CD4-positive, alpha-beta T cell treated with Interleukin-4 for 1 hour (primary cell): ENCODE data around the gene XXYLT1.
"Not testable (repeated sequence)": the region's sequence is repeated elsewhere in the genome, so short reads cannot be mapped to it uniquely, and the experiment has no call there.

Experiments
- DNase-seq, 2 donors: peaks; one replicate each; pipeline ENCODE4 v3.0.0-alpha.2; 2020 to 2022

XXYLT1 gene

DNA sequence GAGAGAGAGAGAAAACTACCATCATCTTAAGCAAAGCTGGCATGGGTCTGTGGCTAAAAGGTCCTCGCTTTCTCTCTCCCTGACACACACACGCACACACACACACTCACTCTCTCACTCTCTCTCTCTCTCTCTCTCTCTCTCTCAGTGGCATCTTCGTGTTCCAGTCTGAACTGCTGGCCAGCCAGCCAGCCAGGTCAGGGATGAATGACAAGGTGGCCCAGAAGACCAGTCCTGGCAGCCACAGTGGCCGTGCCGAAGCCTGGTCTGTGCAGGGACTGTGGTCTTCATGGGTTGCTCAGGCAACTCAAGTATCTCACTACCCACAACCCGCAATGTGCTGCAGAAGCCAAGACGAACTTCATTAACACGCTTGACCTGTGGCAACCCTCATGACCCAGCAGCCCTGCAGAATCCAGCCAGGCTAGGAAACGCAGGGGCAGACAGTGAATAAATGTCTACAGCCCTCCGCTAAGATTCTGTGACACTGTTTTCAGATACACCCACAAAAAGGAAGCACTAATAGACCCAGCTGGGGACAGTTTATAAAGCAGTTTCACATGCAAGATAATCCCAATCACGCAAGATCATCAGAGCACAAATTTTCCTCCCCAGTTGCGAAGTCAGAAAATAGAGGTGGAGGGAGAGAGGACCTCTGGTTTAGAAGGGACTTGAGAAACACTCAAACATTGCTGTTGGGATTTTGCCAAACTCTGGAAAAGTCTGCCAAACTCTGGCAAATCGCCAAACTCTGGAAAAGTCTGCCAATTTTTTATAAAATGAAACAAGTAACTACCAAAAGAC is 66.4 kb downstream of the XXYLT1 start:
- no peak for DNase-seq

- DNase-seq, result no peak
Measured at GRCh38 chr3:195203606-195204005, 67.4 kb downstream of the XXYLT1 start.

- no peak for DNase-seq
Measured at GRCh38 chr3:195201295-195201694, 69.7 kb downstream of the XXYLT1 start.

- DNase-seq, result no peak
Measured at GRCh38 chr3:195200010-195200822, 70.7 kb downstream of the XXYLT1 start.

- no peak for DNase-seq
Measured at GRCh38 chr3:195198426-195199346, 72.3 kb downstream of the XXYLT1 start.

DNA sequence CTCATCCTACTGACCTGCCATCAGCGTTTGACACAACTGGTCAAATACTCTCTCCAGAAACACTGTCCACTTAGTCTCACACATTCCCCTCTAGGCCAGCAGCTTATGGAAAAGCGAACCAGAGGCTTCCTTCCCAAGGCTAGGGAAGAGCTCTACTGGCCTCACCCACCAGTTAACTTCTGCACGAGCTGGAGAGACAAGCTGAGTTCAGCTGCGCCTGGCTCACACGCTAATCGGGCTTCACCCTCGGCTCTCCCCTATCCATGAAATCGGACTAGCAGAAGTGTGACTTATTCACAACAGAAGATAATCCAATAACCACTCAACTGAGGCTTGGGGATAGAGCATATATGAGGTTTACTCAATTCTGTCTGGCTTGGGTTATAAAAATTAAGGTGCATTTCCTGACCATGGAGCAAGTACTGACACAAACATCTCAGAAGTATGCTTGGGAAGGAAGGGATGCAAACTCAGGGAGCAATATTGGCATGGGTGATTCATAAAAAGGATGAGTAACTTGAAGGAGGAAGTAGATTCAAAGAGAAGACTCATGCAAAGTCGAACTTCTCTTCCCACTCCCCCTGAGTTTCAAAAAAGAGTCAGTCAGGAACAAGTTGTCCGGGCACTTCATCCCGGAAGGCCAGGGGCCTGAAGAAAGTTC is 73.1 kb downstream of the XXYLT1 start:
- no peak for DNase-seq

DNA sequence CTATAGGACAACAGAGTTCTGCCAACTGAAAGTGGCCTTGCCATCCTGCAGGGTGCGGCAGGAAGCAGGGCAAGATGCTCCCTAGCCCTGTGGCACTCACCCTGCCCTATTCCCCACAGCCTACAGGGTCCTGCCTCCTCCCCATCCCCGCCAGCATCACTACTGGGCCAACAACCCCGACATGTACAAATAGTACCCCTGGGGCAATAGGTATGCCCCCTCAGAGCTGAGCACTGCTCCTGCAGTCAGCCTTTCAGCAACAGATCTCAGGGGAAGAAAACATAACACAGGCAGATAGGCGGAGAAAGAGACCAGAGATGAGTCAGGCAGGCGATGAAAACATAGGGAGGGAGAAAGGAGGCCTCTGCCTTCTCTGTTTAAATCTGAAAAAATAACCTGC is 74.7 kb downstream of the XXYLT1 start:
- DNase-seq, result no peak

GRCh38 chr3:195195321-195196209 is 75.4 kb downstream of the XXYLT1 start:
- no peak for DNase-seq

- DNase-seq, result no peak
Measured at GRCh38 chr3:195194559-195195206, 76.3 kb downstream of the XXYLT1 start.

DNA sequence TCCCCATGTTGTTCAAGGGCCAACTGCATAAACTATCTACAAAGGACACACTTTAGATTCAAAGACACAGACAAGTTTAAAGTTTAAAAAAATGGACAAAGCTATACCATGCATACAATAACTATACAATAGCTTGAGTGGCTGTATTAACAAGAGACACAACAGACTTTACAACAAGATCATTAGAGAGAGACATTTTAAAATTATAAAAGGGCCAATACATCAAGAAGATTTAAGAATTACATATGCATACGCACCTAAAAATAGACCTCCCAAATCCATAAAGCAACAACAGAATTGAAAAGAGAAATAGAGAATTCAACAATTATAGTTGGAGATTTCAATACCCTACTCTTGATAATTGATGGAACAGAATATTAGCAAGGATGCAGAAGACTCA is 79.4 kb downstream of the XXYLT1 start:
- DNase-seq, result no peak

- no peak for DNase-seq
Measured at GRCh38 chr3:195189821-195190220, 81.1 kb downstream of the XXYLT1 start.

- DNase-seq, result no peak
Measured at GRCh38 chr3:195188426-195188927, 82.5 kb downstream of the XXYLT1 start.

- no peak for DNase-seq
Measured at GRCh38 chr3:195187609-195188425, 83.1 kb downstream of the XXYLT1 start.

- not testable (repeated sequence) for DNase-seq
Measured at GRCh38 chr3:195186710-195187047, 84.3 kb downstream of the XXYLT1 start.

DNA sequence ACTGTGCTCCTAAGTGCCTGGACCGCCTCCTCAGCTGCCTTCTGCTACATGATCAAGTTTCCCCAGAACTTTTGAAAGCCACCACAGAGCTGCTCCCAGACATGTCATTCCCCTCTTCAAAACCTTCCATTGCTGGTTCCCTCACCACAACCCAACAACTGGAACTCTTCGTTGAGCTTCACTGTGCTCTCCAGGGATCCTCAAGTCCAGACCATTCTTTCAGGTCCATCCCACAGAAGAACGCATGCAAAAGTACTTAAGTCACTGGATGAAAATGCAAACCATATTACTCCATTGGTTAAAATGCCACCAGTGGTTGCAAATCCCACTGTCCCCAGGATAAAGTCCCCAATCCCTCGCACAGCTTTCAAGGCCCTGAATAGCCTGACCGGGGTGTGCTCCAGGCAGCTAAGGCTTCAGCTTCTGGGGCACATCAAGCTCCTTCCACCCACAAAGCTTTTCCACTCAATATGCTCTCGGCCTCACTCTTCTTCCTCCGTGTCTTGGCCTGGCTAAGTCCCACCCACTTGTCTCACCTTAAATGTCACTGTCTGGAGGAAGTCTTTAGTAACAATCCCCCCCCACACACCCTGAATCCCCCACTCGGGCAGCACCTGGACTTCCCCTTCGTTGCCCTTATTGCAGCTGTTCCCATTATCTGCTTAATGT is 84.8 kb downstream of the XXYLT1 start:
- no peak for DNase-seq

DNA sequence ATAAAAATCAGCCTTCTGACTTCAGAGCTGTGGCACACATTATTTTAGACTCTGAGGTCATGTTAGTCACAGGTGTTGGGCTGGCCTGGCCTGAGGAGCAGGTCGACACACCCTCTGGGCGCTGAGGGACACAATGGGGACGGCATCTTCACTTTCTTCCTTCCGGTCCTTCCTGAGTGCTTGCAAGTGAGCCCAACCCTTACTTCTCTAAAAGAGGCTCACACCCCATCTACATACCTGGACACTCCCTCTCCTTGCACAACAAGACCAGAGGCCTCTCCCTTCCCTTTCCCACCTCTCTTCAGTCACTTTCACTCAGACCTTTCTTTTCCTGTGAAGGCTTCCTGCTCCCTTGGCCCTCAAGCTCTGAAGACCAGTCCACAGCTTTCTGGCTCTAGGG is 85.4 kb downstream of the XXYLT1 start:
- no peak for DNase-seq

- no peak for DNase-seq
Measured at GRCh38 chr3:195184716-195185421, 86.1 kb downstream of the XXYLT1 start.

DNA sequence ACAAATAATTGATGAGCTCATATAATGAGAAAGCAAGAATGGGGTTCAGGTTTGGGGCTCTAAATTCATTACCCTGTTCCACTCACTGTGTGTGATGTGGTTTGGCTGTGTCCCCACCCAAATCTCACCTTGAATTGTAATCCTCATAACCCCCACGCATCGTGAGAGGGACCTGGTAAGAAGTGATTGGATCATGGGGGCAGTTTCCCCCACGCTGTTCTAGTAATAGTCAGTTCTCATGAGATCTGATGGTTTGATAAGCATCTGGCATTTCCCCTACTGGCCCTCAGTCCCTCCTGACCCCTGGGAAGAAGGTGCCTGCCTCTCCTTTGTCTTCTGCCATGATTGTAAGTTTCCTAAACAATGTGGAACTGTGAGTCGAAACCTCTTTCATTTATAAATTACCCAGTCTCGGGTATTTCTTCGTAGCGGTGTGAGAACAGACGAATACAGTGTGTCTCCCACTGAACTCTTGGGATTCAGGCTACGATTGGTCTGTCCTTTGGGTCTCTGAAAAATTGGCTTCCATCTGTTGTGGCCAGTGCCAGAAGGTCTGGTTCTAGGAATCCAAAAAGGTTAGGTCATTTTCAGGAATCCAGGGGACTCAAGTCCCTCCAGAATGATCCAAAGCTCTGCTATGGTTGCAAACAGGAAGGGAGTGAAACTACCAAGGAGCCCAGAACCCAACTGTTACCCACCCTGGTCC is 87.7 kb downstream of the XXYLT1 start:
- DNase-seq, result peak in 1 of 2 donors; percentile 19
